ENCODE results near the gene STAT3.

DNA sequence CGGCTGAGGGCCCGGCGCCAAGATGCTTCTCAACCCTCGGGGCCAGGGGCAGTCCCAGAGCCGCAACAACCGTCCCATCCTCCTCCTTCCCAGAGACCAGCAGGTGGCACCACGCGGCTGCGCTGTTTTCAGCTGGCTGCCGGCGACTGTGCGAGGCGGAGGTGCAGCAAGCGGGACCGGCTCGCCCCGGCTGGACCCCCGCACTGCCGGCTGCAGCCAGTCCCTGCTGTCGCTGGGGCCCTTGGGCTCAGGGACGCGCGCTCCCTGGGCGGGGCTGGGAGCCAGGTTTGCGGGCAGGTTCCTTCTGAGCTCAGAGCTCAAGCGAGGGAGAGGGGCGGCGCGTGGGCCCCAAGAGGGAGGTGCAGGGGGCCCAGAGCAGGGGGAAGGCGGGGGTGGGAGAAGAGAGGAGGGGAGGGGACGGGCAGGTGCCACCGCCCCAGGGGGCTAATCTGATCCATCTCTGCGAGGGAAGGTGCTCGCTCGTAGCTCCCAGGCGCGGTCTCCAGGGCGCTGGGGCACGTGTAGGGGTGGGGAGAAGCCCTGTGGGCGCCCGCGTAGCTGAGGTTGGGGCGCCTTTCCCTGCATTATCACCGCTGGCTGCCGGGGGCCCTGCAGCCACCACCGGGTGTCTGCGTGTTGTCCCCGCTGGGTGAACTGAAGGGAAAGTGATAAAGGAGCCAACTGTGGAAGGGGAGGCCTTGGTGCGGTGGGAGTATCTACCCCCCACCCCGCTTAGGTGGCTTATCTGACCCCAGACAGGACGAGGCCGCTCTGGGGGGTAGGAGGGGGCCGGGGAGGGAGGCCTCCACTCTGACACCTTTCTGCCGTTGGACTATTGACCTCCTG, 75.7 kb downstream of the STAT3 start:
- TF ChIP-seq, protein P1, sequence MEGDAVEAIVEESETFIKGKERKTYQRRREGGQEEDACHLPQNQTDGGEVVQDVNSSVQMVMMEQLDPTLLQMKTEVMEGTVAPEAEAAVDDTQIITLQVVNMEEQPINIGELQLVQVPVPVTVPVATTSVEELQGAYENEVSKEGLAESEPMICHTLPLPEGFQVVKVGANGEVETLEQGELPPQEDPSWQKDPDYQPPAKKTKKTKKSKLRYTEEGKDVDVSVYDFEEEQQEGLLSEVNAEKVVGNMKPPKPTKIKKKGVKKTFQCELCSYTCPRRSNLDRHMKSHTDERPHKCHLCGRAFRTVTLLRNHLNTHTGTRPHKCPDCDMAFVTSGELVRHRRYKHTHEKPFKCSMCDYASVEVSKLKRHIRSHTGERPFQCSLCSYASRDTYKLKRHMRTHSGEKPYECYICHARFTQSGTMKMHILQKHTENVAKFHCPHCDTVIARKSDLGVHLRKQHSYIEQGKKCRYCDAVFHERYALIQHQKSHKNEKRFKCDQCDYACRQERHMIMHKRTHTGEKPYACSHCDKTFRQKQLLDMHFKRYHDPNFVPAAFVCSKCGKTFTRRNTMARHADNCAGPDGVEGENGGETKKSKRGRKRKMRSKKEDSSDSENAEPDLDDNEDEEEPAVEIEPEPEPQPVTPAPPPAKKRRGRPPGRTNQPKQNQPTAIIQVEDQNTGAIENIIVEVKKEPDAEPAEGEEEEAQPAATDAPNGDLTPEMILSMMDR (IDR thresholded peaks at IDR 0.05; ENCODE audit: insufficient read depth, low read length), result peak; percentile 39
- 0 out of 2 replicates have a peak, but pooled peaks have one; percentile 29 for TF ChIP-seq POLR2AphosphoS5 (IDR thresholded peaks at IDR 0.05; ENCODE audit: low read depth)
- TF ChIP-seq, protein P2, sequence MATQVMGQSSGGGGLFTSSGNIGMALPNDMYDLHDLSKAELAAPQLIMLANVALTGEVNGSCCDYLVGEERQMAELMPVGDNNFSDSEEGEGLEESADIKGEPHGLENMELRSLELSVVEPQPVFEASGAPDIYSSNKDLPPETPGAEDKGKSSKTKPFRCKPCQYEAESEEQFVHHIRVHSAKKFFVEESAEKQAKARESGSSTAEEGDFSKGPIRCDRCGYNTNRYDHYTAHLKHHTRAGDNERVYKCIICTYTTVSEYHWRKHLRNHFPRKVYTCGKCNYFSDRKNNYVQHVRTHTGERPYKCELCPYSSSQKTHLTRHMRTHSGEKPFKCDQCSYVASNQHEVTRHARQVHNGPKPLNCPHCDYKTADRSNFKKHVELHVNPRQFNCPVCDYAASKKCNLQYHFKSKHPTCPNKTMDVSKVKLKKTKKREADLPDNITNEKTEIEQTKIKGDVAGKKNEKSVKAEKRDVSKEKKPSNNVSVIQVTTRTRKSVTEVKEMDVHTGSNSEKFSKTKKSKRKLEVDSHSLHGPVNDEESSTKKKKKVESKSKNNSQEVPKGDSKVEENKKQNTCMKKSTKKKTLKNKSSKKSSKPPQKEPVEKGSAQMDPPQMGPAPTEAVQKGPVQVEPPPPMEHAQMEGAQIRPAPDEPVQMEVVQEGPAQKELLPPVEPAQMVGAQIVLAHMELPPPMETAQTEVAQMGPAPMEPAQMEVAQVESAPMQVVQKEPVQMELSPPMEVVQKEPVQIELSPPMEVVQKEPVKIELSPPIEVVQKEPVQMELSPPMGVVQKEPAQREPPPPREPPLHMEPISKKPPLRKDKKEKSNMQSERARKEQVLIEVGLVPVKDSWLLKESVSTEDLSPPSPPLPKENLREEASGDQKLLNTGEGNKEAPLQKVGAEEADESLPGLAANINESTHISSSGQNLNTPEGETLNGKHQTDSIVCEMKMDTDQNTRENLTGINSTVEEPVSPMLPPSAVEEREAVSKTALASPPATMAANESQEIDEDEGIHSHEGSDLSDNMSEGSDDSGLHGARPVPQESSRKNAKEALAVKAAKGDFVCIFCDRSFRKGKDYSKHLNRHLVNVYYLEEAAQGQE (IDR thresholded peaks at IDR 0.05; ENCODE audit: insufficient replicate concordance, low read depth), result no peak
- TF ChIP-seq GABPA (IDR thresholded peaks at IDR 0.05; ENCODE audit: low read depth), result no peak
